HT1080 (cell line): Measurements from ENCODE around the gene CCDC69. TPM values are rescaled to one million over a fixed set of nuclear protein-coding genes. Genes with fewer than 3 reads are reported as not detected.
"Not testable (repeated sequence)": the region's sequence is repeated elsewhere in the genome, so short reads cannot be mapped to it uniquely, and the experiment has no call there.

Source experiments
- DNase-seq: peaks from one replicate; pipeline ENCODE4 v3.0.0-alpha.2; 2015; ENCODE audit warnings: low read depth
- total RNA-seq: library from RNA; depleted of rRNA; stranded (reverse); fragments of >200 nt; shearing (Covaris generic); gene quantifications from 2 replicates; pipeline ENCODE4 v1.2.3, GENCODE V29; 2014

CCDC69 gene
- total RNA-seq, 1 experiment from 2014 or later, result 18.4 TPM

DNA sequence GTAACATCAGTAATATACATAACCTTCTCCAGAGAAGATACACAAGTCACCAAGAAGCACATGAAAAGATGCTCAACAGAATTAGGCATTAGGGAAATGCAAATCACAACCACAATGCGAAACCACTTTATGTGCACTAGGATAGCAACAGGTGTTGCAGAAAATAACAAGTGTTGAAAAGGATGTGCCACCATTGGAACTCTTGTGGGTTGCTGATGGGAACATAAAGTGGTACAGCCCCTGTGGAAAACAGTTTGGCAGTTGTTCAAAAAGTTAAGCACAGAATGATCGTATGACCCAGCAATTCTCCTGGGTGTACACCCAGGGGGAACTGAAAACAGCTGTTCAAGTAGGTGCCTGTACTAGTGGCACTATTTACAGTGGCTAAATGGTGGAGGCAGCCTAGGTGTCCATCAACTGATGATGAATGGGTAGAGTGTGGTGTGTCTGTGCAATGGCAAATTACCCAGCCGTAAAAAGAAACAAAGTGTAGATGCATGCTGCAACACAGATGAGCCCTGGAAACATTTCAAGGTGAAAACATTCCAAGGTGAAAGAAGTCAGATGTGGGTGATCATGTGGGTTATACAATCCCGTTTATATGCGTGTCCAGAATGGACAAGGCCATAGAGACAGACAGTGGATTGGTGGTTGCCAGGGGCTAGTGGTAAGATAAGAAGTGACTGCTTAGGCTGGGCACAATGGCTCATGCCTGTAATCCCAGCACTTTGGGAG lies 27.2 kb downstream of the CCDC69 start:
- DNase-seq, result no peak

DNA sequence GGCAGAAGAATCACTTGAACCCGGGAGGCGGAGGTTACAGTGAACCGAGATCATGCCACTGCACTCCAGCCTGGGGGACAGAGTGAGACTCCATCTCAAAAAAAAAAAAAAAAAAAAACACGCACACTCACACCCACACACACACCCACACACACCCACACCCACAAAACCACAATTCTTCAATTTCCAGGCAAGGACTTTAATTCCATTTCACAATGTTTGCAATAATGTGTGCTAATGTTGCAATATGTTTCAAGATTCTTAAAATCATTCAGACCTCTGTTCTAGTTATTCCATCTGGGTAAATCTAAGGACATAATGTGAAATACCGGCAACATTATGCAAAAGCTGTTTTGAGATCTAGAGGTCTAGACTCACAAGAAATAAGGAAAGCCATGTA lies 28.3 kb downstream of the CCDC69 start:
- no peak for DNase-seq

DNA sequence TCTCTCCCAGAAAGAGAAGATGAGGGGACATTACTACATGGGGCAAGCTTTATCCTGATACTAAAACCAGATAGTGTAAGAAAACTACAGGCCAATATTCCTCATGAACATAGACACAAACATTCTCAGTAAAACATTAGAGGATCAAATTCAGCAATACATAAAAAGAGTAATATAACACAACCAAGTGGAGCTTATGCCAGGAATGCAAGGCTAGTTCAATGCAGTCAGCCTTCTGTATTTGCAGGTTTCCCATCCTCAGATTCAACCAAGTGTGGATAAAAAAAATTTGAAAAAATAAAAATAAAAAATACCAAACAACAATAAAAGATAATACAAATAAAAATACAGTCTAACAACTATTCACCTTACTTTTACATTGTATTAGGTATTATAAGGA lies 31.3 kb downstream of the CCDC69 start:
- no peak for DNase-seq

DNA sequence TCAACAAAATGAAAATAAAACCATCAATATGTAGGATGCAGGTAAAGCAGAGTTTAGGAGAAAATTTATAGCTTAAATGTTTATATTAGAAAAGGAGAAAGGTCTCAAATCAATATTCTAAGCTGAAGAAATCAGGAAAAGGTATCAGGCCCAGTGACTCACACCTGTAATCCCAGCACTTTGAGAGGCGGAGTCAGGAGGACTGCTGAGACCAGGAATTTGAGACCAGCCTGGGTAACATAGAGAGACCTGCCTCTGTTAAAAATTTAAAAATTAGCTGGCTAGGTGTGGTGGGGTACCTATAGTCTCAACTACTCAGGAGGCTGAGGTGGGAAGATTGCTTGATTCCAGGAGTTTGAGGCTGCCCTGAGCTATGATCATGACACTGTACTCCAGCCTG lies 32.2 kb downstream of the CCDC69 start:
- DNase-seq, result no peak

DNA sequence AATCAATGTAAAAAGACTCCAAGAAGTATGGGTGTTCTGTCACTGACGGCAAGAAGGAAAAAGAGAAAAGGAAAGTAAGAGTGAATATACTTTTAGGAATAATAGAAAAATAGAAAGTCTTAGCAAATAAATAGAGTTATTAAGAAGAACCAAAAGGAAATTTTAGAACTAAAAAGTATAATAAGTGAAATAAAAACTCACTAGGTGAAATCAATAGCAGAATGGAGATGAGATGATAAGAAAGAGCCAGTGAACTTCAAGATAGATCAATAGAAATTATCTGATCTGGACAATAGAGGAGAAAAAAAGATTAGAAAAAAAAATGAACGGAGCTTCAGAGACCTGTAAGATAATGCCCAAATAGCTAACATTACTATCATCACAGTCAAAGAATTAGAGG lies 34.7 kb downstream of the CCDC69 start:
- no peak for DNase-seq

DNA sequence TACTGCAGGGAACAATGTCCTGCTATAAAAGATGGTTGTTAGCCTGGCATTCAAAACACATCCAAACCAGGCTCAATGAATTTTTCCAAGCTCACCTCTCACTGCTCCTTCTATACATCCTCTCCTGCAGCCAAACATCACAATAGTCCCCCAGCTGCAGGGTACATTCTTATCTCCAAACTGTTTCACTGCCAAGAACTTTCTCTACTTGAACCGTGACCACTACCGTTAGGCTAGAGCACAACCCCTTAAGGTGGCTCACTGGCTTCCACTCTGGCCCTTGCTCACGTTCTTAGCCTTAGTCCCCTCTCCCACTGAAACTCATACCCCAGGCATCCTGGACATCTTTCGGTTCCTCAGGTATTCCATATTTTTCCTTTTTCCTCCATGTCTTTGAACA lies 37.4 kb downstream of the CCDC69 start:
- no peak for DNase-seq

DNA sequence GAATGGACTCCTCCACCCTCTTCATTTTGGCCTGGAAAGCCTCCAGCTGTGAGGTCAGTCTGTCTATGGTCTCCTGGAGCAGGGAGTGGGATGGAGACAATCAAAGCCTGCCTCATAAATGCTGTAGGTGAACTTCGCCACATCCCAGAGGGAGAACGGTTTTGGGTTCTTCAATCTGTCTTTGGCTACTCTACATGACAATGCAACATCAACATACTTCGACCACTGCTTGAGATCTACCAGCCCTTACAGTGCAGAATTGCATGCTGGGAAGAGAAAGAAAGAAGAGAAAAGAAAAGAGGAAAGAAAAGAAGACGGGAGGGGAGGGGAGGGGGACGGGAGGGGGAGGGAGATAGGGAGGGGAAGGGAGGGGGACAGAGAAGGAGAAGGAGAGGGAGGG lies 37.8 kb downstream of the CCDC69 start:
- no peak for DNase-seq

DNA sequence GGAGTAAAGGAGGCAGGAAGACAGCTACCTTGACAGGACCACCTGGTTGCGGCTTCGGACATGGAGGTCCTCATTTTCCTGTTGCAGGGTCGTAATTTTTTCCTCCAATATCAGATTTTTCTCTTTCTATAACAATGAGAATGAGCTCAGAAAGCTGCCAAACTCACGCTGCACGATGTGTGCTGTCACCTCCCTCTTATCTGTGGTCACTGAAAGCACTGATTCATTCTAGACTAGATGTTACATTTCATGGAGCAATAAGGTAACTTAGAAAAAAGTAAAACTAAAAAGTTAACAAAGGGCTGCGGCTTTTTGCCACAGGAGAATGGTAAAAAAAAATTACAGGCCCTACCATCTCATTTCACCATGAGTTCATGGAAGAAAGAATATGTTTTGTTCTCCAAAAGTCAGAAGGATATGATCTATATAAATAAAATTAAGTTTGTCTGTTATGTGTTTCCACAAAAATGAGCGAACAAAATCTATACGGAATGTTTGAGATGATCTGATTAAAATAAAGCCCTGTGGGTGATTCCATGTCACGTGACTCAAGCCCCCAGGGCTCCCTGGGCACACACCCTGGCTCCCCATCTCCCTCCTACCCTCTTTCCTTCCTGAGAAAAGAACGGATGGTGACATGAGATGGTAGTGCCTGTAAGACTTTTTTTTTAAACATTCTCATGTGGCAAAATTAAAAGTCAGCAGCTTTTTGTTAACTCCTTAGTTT lies 39.4 kb downstream of the CCDC69 start:
- no peak for DNase-seq

DNA sequence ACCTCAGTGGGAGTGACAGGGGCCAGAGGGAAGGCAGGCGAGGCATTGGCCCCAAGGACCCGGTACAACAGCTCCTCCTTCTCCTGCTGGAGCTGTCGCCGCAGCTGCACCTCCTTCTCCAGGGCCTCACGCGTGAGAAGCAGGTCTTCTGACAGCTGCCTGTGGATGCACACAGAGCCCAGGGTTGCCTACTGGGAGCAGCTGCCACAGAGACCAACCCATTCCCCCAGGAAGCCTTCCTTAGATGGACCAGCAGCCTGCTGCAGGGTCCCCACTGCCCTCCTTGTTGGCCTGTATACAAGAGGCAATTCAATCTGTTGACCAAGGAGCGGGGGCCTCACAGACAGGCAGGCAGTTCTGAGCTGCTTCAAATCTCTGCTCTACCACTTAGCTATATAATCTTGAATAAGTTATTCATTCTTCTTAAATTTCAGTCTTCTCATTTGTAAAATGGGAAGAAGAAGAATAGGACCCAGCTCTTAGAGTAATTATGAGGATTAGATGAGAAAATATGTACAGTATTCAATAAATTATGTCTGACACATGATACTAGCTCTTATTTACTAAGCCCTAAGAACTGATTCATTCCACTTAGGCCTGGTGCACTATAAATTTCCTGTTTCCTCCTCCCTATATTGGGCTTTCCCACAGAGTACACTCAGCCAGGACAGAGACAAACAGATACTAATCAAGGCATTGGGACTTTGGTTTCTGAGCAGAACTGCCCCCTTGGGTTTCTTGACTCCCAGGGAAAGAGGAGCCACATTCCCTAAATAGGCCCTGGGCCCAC lies 40.2 kb downstream of the CCDC69 start:
- peak; percentile 53 for DNase-seq

DNA sequence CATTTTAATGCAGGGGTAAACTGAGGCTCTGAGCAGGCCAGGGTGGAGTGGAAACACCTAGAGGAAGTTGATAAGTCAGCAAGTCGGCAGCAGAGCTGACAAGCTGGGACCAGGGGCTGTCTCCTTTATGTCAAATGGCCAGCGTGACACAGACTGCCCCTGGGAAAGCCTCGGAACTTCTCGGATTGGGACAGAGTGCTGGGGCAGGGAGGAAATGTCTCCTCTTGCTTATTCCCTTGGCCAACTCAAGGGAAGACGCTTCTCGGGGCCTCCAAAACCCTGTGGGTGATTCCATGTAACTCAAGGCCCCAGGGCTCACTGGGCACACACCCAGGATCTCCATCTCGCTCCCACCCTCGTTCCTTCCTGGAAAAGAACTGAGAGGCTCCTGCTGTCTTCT lies 40.9 kb downstream of the CCDC69 start:
- DNase-seq, result no peak

DNA sequence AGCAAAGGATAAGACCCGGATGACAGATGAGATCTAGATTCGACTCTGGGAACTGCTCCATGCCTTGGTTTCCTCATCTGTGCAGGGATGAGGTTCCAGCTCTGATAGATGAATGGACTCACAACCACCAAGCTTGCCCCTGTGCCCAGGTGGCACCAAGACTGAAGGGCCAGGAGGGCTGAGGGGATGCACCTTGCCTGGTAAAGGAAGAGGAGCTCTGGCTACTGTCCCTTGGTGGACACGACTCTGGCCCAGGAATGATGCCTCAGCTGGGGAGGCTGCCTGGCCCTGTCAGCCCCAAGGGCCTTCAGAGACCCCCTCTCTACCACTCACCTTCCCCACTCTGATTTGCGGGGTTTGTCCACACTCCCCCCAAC lies 41.4 kb downstream of the CCDC69 start:
- no peak for DNase-seq

DNA sequence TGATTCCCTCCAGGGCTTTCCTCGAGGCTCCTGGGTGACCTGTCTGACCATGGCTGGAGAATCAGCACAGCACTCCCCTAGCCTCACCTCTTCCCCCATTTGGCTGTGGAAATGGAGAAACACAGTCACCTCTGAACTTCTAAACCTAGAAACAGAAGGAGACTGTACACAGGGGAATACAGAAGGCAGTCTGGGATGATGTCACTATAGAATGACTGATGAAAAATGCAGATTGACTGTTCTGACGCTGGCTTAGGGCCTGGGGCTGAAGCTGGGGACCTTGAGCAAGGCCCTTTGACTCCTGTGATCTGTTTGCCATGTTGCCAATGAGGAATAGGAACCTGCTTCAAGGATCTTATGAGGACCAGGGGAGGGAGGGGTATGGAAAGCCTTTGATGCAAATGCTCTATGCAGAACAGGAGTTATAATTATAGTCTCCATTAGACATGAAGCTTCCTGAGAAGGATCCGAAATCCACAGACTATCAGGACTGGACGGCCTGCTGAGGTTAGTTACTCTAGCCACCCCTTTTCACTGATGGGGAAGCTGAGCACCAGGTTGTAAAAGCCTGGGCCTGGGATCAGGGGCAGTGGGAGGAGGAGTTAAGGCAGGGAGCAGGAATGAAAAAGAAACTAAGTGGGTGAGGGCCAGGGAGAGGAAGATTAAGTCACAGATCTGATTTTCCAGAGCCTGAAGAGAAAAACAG lies 41.9 kb downstream of the CCDC69 start:
- DNase-seq, result no peak

DNA sequence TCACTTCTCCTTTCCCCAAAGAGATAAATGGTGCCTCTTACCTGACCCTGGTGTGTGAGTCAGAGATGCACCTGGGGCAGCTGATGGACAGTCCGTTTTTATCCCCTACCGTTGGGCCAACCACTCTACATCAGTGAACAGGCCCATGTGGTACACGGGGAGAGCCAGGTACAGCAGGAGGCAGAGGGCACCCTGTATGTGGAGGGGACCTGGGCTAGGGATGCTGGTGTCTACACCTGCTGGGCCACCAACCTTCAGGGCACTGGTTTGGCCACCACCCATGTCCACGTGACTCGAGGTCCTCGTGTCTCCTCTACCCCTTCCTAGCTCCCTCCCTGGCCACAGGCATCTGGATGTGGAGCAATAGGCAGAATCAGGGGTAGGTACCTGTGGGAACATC lies 43.6 kb downstream of the CCDC69 start:
- no peak for DNase-seq

DNA sequence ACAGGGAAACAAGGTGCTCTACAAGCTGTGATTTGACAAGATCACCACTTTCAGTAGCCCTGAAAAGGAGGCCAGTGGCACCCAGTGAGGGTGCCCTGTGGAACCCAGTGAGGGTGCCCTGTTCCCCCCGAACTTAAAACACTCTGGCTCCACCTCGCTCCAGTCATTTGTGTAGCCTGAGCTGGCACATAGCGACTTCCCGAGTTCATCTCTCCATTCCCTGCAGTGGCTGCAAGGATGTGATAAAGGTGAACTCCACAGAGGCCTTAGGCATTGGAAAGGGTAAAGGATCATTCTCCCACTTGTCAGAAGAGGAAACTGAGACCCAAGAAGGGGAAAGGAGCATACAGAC lies 44.4 kb downstream of the CCDC69 start:
- no peak for DNase-seq

DNA sequence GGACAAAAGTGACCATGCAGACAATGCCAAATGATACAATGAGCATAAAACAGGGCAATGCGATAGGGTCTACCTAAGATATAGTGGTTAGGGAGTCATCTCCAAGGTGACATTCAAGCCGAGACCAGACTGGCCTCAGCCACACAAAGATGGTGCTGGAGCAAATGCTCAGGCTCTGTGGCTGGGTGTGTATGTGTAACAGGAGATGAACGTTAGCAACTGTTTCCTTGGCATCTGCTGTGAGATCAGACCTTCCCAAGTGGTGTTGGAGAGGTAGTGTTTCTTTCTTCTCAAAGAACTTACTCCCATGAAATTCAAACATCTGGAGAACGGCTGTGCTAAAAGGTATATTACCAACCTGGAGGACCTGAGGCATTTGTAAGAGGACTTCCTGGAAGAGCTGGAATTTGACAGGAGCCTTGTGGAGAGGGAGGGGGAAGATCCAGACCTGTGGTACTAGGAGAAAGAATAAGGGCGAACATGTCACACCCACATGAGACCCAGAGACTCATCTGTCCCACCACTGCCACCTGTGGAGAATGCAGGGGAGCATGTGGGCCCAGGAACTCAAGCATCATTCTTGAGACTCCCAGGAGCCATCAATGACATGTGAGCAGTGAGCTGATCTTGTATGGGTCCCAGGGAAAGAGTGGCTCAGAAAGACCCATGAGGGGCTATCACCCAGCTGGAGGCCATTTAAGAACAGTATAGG lies 45.0 kb downstream of the CCDC69 start:
- DNase-seq, result no peak

DNA sequence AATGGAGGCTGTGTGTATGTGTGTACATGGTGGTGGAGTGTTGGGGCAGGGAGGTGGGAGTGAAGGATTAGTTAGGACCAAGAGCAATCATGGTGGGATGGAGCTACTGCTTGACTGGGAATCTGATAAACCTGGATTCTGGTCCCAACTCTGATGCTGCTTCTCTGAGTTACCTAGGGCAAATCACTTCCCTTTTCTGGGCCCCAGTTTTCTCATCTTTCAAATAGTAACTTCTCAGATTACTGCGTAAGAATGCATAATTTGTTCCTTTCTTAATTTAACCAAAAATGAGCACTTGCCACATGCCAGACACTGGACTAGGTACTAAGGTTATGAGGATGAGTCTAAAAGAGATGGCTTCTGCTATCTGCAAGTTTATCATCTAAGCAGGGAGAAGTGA lies 45.5 kb downstream of the CCDC69 start:
- DNase-seq, result no peak

DNA sequence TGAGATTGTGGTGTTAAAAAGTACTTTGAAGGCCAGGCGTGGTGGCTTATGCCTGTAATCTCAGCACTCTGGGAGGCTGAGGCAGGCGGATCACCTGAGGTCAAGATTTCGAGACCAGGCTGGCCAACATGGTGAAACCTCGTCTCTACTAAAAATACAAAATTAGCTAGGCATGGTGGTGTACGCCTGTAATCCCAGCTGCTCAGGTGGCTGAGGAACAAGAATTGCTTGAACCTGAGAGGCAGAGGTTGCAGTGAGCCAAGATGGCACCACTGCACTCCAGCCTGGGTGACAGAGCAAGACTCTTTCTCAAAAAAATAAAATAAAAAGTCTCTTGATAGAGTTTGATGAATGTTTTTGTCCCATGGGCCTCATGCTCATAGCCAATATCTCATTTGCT lies 47.6 kb downstream of the CCDC69 start:
- DNase-seq, result not testable (repeated sequence)

DNA sequence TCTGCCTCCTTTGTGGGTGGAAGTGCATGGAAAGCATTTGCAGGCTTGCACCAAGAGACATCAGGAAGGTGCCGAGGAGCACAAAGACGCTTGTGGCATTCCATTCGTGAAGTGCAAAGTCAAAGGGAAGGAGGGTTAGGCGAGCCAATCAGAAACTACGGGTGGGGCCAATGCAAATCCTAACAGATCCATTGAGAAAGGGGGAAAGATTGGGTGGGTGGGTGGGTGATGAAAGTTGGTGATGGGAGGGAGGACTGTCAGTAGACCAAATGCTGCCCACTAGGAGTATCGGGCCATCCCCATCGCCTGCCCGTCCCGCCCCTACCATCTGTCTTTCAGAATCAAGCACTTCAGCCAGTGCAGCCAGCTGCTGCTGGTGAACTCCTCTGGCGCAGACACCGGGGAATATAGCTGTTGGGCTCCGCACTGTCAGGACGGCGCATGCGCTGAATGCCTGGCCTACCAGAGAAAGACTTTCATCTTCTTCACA lies 49.2 kb downstream of the CCDC69 start:
- DNase-seq, result no peak

DNA sequence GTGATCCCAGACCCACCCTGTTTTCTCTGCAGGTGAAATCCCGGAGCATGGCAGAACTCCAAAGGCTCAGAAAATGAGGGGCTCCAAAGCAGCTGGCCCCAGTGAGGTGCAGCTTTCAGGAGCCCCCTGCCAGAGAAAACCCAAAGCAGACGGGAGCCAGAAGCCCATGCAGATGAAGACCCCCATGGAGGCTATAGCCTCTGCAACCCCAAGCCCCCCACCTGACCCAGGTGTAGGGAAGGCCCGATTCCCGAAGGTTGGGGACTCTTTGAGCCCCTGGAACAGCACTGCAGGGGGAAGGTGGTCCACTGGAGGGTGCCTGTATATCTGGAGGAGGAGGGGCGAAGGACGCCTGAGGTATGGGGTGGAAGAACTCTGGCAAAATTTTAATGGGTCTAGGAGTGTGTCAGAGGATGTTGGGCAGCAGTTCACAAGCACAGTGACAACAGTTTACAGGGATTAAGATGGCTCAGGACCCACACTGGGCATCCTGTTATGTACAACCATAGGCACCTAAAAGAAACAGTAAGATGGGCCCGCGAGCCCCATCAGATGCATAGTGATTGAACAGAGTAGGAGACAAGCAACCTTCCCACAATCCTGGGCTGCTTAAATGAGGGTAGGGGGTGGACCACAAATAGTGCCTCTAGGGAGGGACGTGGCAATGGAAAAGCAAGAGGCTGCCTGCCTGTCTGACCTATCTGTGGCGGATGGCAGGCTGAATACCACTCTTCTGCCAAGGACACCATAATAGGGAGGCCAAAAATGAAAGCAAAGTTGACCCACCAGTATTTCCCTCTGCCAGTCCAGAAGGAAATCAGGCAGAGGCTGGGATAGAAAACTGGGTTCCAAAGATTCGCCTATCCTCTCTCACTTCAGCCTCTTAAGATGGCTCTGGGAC lies 49.9 kb downstream of the CCDC69 start:
- no peak for DNase-seq

DNA sequence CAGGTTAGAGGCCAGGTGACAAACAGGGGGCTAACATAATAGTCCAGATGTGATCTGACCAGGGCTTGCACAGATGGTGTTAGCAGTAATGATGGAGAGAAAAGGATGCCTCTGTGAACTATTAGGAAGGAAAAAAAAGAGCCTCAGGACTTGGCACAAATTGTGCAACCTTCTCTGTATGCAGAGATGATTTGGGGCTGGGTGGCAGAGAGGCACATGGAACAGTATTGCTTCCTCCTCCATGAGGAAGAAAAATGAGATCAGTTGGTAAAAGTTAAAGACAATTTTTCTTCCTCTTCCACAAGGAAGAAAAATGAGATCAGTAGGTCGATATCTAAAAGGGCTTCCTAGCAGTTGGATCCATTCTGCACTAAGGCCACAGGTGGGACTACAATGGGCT lies 52.4 kb downstream of the CCDC69 start:
- no peak for DNase-seq
